ENCODE measurements around the gene ELMO3. TPM values are rescaled to one million over a fixed set of nuclear protein-coding genes. Genes with fewer than 3 reads are reported as not detected.

ELMO3 gene
- total and polyA plus RNA-seq, 4 donors = 0.97 to 7.4 (median 4.6) TPM

DNA sequence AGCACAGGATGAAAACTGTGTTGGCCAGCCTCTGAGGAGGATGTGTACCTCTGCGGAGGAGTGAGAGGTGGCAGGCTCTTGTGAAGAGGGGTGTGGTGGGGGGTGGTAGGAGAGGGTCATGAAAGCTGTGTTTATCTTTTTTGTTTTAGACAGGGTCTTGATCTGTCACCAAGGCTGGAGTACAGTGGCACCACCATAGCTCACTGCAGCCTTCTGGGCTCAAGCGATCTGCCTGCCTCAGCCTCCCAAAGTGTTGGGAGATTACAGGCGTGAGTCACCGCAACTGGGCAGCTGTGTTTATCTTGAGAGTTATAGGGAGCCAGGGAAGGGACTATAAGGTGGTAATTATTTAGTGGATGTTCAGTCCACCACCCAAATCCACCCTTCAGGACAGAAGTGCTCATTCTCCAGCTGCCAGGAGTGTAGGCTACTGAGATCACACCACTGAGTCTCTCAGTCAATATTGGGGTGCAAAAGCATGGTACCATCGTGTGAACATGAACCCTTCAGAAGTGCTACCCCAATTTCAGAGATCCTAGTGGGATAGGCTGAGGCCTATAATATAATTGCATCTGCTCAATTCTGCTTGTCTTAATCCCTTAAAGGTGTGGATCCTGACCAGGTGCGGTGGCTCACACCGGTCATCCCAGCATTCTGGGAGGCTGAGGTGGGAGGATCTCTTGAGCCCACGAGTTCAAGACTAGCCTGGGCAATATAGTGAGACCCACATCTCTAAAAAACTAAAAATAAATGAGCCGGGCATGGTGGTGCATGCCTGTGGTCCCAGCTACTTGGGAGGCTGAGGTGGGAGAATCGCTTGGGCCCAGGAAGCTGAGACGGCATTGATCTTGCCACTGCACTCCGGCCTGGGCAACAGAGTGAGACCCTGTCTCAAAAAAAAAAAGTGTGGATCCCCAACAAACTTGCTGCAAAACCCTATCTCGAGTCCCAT is 8.2 kb upstream of the ELMO3 start:
- H3K4me3 ChIP-seq (ENCODE audit: low read length in 2 of 2) = no peak overlapping the region
- H3K27me3 ChIP-seq (ENCODE audit: control insufficient read depth in 1 of 2, insufficient read depth in 2 of 2, low read length in 1 of 2) = no peaks in the 10 kb centered on the region
- 67 to 71% methylated on average over 13 of the region's 13 CpGs for WGBS, 2 donors
- H3K36me3 ChIP-seq (ENCODE audit: control insufficient read depth in 1 of 2, insufficient read depth in 2 of 2, low read length in 1 of 2) = peaks cover 0 to 3% of the 10 kb centered on the region in 2 donors
- H3K4me1 ChIP-seq (ENCODE audit: control insufficient read depth in 1 of 2, insufficient read depth in 2 of 2, low read length in 2 of 2) = no peaks in the 10 kb centered on the region
- intact Hi-C loops (cut with DNase I) = loop anchor here in 1 of 2 donors (5.0 kb wide), 1 partner anchor 37 kb away; the partner anchor contains the start of gene TMEM208
- ATAC-seq (ENCODE audit: low FRiP score) (no peak), DNase-seq (no peak)
- H3K27ac ChIP-seq (ENCODE audit: low read depth in 1 of 2, low read length in 2 of 2) = no peak overlapping the region
- no peaks in the 10 kb centered on the region for H3K9me3 ChIP-seq (ENCODE audit: control insufficient read depth, low read length)

GRCh38 chr16:67191411-67191994 is 7.4 kb upstream of the ELMO3 start:
- Histone ChIP-seq H3K9me3 (ENCODE audit: control insufficient read depth, low read length) (no peaks in the 10 kb centered on the region), H3K27ac (ENCODE audit: low read depth in 1 of 2, low read length in 2 of 2) (no peak overlapping the region), H3K27me3 (ENCODE audit: control insufficient read depth in 1 of 2, insufficient read depth in 2 of 2, low read length in 1 of 2) (no peaks in the 10 kb centered on the region), H3K36me3 (ENCODE audit: control insufficient read depth in 1 of 2, insufficient read depth in 2 of 2, low read length in 1 of 2) (peaks cover 0 to 11% of the 10 kb centered on the region in 2 donors), H3K4me1 (ENCODE audit: control insufficient read depth in 1 of 2, insufficient read depth in 2 of 2, low read length in 2 of 2) (no peaks in the 10 kb centered on the region), H3K4me3 (ENCODE audit: low read length in 2 of 2) (no peak overlapping the region)
- DNase-seq (no peak), ATAC-seq (ENCODE audit: low FRiP score) (no peak)
- WGBS, 2 donors = 10 to 12% methylated on average over 9 of the region's 9 CpGs
- intact Hi-C loops (cut with DNase I) = loop anchor here in 1 of 2 donors (5.0 kb wide), 1 partner anchor 36 kb away; the partner anchor contains the start of gene TMEM208

DNA sequence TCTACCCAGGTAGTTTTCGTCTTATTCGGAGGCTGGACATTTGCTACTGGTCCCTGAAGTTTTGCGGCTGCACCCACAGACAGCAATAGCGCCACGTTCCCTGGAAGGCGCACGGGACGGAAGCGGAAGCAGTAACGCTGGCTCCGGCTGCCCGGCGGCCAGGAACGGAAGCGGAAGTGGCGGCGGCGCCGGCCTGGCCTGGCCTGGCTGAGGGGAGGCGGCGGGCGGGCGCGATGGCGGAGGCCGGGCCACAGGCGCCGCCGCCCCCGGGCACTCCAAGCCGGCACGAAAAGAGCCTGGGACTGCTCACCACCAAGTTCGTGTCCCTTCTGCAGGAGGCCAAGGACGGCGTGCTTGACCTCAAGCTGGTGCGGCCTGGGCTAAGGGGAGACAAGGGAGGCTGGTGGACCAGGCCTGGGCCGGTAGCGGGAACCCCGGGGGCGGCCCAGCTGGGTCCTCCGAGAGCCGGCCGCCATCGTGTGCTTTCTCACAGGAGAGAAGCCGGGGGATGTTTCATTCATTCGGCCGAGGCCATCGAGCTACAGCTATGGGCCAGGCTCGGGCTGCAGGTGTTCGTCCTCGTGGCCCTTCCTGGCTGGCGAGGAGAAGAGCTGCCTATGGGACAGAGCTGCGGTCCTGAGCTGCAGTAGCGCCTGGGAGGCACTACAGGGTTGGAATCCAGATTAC is 6.8 kb upstream of the ELMO3 start, which contains the start of gene E2F4:
Gene E2F4 (plus strand): TSS at position 161 of the 687 bp plus-strand sequence. CDS start 73 bp downstream, at position 234.
- Histone ChIP-seq H3K36me3 (ENCODE audit: control insufficient read depth in 1 of 2, insufficient read depth in 2 of 2, low read length in 1 of 2) (peaks cover 0 to 15% of the 10 kb centered on the region in 2 donors), H3K27ac (ENCODE audit: low read depth in 1 of 2, low read length in 2 of 2) (no peak within 1 kb of the TSS), H3K4me3 (ENCODE audit: low read length in 2 of 2) (peak within 1 kb of the TSS; percentile 71 to 81), H3K9me3 (ENCODE audit: control insufficient read depth, low read length) (no peaks in the 10 kb centered on the region), H3K27me3 (ENCODE audit: control insufficient read depth in 1 of 2, insufficient read depth in 2 of 2, low read length in 1 of 2) (no peaks in the 10 kb centered on the region), H3K4me1 (ENCODE audit: control insufficient read depth in 1 of 2, insufficient read depth in 2 of 2, low read length in 2 of 2) (no peaks in the 10 kb centered on the region)
- WGBS, 2 donors = 0% methylated on average over 54 of the region's 54 CpGs
- DNase-seq = peak; percentile 95 to 96
- ATAC-seq (ENCODE audit: low FRiP score) = peak; percentile 95
- intact Hi-C loops (cut with DNase I) = loop anchor here in 1 of 2 donors (5.0 kb wide), 1 partner anchor 35 kb away; the partner anchor contains the start of gene TMEM208

GRCh38 chr16:67192781-67193361 is 6.1 kb upstream of the ELMO3 start:
- 34% methylated on average over 17 of the region's 17 CpGs for WGBS, 2 donors

GRCh38 chr16:67193536-67193935 is 5.4 kb upstream of the ELMO3 start:
- Histone ChIP-seq H3K36me3 (ENCODE audit: control insufficient read depth in 1 of 2, insufficient read depth in 2 of 2, low read length in 1 of 2) (peaks cover 0 to 15% of the 10 kb centered on the region in 2 donors), H3K9me3 (ENCODE audit: control insufficient read depth, low read length) (no peaks in the 10 kb centered on the region), H3K27me3 (ENCODE audit: control insufficient read depth in 1 of 2, insufficient read depth in 2 of 2, low read length in 1 of 2) (no peaks in the 10 kb centered on the region), H3K4me1 (ENCODE audit: control insufficient read depth in 1 of 2, insufficient read depth in 2 of 2, low read length in 2 of 2) (no peaks in the 10 kb centered on the region), H3K4me3 (ENCODE audit: low read length in 2 of 2) (no peak overlapping the region), H3K27ac (ENCODE audit: low read depth in 1 of 2, low read length in 2 of 2) (no peak overlapping the region)
- no peak for ATAC-seq (ENCODE audit: low FRiP score)
- intact Hi-C loops (cut with DNase I) = loop anchor here in 1 of 2 donors (5.0 kb wide), 1 partner anchor 34 kb away; the partner anchor contains the start of gene TMEM208
- no peak for DNase-seq

More at GRCh38 chr16:67192781-67193361, 6.1 kb upstream of the ELMO3 start:
- Histone ChIP-seq H3K4me3 (ENCODE audit: low read length in 2 of 2) (peak overlapping the region; percentile 71 to 81), H3K9me3 (ENCODE audit: control insufficient read depth, low read length) (no peaks in the 10 kb centered on the region), H3K36me3 (ENCODE audit: control insufficient read depth in 1 of 2, insufficient read depth in 2 of 2, low read length in 1 of 2) (peaks cover 0 to 15% of the 10 kb centered on the region in 2 donors), H3K27ac (ENCODE audit: low read depth in 1 of 2, low read length in 2 of 2) (no peak overlapping the region), H3K27me3 (ENCODE audit: control insufficient read depth in 1 of 2, insufficient read depth in 2 of 2, low read length in 1 of 2) (no peaks in the 10 kb centered on the region), H3K4me1 (ENCODE audit: control insufficient read depth in 1 of 2, insufficient read depth in 2 of 2, low read length in 2 of 2) (no peaks in the 10 kb centered on the region)
- no peak for DNase-seq
- ATAC-seq (ENCODE audit: low FRiP score) = no peak
- intact Hi-C loops (cut with DNase I) = loop anchor here in 1 of 2 donors (5.0 kb wide), 1 partner anchor 34 kb away; the partner anchor contains the start of gene TMEM208

DNA sequence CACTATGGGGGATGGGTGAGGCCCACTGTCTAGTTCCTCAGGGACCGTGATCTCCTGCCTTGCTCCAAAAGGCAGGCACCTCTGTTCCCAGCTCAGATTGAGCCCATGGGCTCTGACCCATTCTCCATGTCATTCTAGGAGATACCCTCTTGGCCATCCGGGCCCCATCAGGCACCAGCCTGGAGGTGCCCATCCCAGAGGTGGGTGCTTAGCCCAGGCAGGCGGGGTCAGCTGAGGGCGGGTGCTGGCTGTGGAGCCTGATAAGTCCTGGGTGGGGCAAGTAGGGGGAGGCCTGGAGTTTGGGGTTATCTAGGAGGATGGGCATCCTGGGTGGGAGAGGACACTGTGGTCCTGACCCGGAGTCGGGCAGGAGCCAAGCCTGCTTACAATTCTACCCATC is 4.7 kb upstream of the ELMO3 start:
- Histone ChIP-seq H3K27me3 (ENCODE audit: control insufficient read depth in 1 of 2, insufficient read depth in 2 of 2, low read length in 1 of 2) (no peaks in the 10 kb centered on the region), H3K4me1 (ENCODE audit: control insufficient read depth in 1 of 2, insufficient read depth in 2 of 2, low read length in 2 of 2) (no peaks in the 10 kb centered on the region), H3K36me3 (ENCODE audit: control insufficient read depth in 1 of 2, insufficient read depth in 2 of 2, low read length in 1 of 2) (peaks cover 0 to 15% of the 10 kb centered on the region in 2 donors), H3K9me3 (ENCODE audit: control insufficient read depth, low read length) (no peaks in the 10 kb centered on the region), H3K27ac (ENCODE audit: low read depth in 1 of 2, low read length in 2 of 2) (no peak overlapping the region), H3K4me3 (ENCODE audit: low read length in 2 of 2) (no peak overlapping the region)
- no peak for ATAC-seq (ENCODE audit: low FRiP score)
- WGBS, 2 donors = 88 to 91% methylated on average over 6 of the region's 6 CpGs
- DNase-seq = no peak
- intact Hi-C loops (cut with DNase I) = loop anchor here in 1 of 2 donors (5.0 kb wide), 1 partner anchor 33 kb away; the partner anchor contains the start of gene TMEM208

- H3K27me3 ChIP-seq (ENCODE audit: control insufficient read depth in 1 of 2, insufficient read depth in 2 of 2, low read length in 1 of 2) = no peaks in the 10 kb centered on the region
Measured at GRCh38 chr16:67195676-67196075, 3.3 kb upstream of the ELMO3 start.

GRCh38 chr16:67196881-67197280 is 2.0 kb upstream of the ELMO3 start:
- ATAC-seq (ENCODE audit: low FRiP score) = no peak
- H3K4me1 ChIP-seq (ENCODE audit: control insufficient read depth in 1 of 2, insufficient read depth in 2 of 2, low read length in 2 of 2) = no peaks in the 10 kb centered on the region
- H3K36me3 ChIP-seq (ENCODE audit: control insufficient read depth in 1 of 2, insufficient read depth in 2 of 2, low read length in 1 of 2) = peaks cover 0 to 15% of the 10 kb centered on the region in 2 donors

More at GRCh38 chr16:67195676-67196075, 3.3 kb upstream of the ELMO3 start:
- H3K36me3 ChIP-seq (ENCODE audit: control insufficient read depth in 1 of 2, insufficient read depth in 2 of 2, low read length in 1 of 2) = peaks cover 0 to 15% of the 10 kb centered on the region in 2 donors
- no peak overlapping the region for H3K4me3 ChIP-seq (ENCODE audit: low read length in 2 of 2)
- DNase-seq (no peak), ATAC-seq (ENCODE audit: low FRiP score) (no peak)
- 86 to 87% methylated on average over 5 of the region's 5 CpGs for WGBS, 2 donors
- H3K9me3 ChIP-seq (ENCODE audit: control insufficient read depth, low read length) = no peaks in the 10 kb centered on the region
- intact Hi-C loops (cut with DNase I) = no loop called here
- H3K4me1 ChIP-seq (ENCODE audit: control insufficient read depth in 1 of 2, insufficient read depth in 2 of 2, low read length in 2 of 2) = no peaks in the 10 kb centered on the region
- H3K27ac ChIP-seq (ENCODE audit: low read depth in 1 of 2, low read length in 2 of 2) = no peak overlapping the region

More at GRCh38 chr16:67196881-67197280, 2.0 kb upstream of the ELMO3 start:
- intact Hi-C loops (cut with DNase I) = no loop called here
- Histone ChIP-seq H3K9me3 (ENCODE audit: control insufficient read depth, low read length) (no peaks in the 10 kb centered on the region), H3K27me3 (ENCODE audit: control insufficient read depth in 1 of 2, insufficient read depth in 2 of 2, low read length in 1 of 2) (no peaks in the 10 kb centered on the region), H3K27ac (ENCODE audit: low read depth in 1 of 2, low read length in 2 of 2) (no peak overlapping the region), H3K4me3 (ENCODE audit: low read length in 2 of 2) (no peak overlapping the region)
- 88 to 94% methylated on average over 1 of the region's 1 CpG for WGBS, 2 donors
- DNase-seq = no peak
